K562 (cell line): ENCODE measurements around the gene B3GALT4. TPM values are rescaled to one million over a fixed set of nuclear protein-coding genes. Genes with fewer than 3 reads are reported as not detected.

Experiments
- CEBPG ChIP-seq, 3 experiments: fragments of 200-800 bp in 1 of 3; sonication (Bioruptor generic) in 1 of 3; sonication (generic) in 1 of 3; formaldehyde crosslinking in 1 of 3; IDR thresholded peaks in 2 of 3; conservative IDR thresholded peaks in 1 of 3; 2 replicates each; pipeline versions ENCODE4 v1.6.1 to v1.8.0; 2016 to 2022; ENCODE audit warnings: missing compliant biosample characterization in 2 of 3, missing genetic modification characterization in 2 of 3, mild to moderate bottlenecking in 1 of 3, missing genetic modification reagents in 1 of 3
- ERF ChIP-seq: fragments of 450-650 bp; formaldehyde crosslinking; IDR thresholded peaks from 2 replicates; pipeline ENCODE4 v1.4.0; 2020; ENCODE audit warnings: mild to moderate bottlenecking, mixed read lengths
- ESRRA ChIP-seq: fragments of 450-650 bp; IDR thresholded peaks from 2 replicates; pipeline ENCODE4 v1.6.1; 2014; ENCODE audit warnings: low read depth, mild to moderate bottlenecking, moderate library complexity, borderline replicate concordance
- FOXK2 ChIP-seq, 2 experiments: fragments of 450-650 bp; IDR thresholded peaks in 1 of 2; conservative IDR thresholded peaks in 1 of 2; 2 replicates each; pipeline ENCODE4 v1.6.1; 2016; ENCODE audit warnings: low read depth in 2 of 2, mild to moderate bottlenecking in 1 of 2
- JUNB ChIP-seq: fragments of 450-650 bp; formaldehyde crosslinking; conservative IDR thresholded peaks from 2 replicates; pipeline ENCODE4 v1.4.0; 2020; ENCODE audit warnings: mild to moderate bottlenecking
- MEF2A ChIP-seq: IDR thresholded peaks from 2 replicates; pipeline ENCODE4 v1.6.1; 2011; ENCODE audit warnings: low read depth, mild to moderate bottlenecking, low read length, moderate library complexity; ENCODE audit not compliant: control insufficient read depth
- NCOA4 ChIP-seq: fragments of 450-650 bp; IDR thresholded peaks from 2 replicates; pipeline ENCODE4 v1.6.1; 2018; ENCODE audit warnings: mild to moderate bottlenecking; ENCODE audit not compliant: partially characterized antibody
- NELFE ChIP-seq: IDR thresholded peaks from 2 replicates; pipeline ENCODE4 v1.6.1; 2011; ENCODE audit warnings: mild to moderate bottlenecking; ENCODE audit not compliant: insufficient read depth, insufficient read length
- NFIC ChIP-seq: fragments of 450-650 bp; IDR thresholded peaks from 2 replicates; pipeline ENCODE4 v1.6.1; 2017; ENCODE audit warnings: mild to moderate bottlenecking, inconsistent platforms
- RFX5 ChIP-seq: IDR thresholded peaks from 2 replicates; pipeline ENCODE4 v1.6.1; 2011; ENCODE audit warnings: low read depth, mild to moderate bottlenecking, improper control_type of control experiment, low read length
- TBL1XR1 ChIP-seq, 2 experiments: IDR thresholded peaks; 2 replicates each; pipeline ENCODE4 v1.6.1; 2012; ENCODE audit warnings: improper control_type of control experiment in 2 of 2, low read length in 2 of 2, mild to moderate bottlenecking in 1 of 2
- ZNF707 ChIP-seq: fragments of 250-450 bp; sonication (Bioruptor Pico); conservative IDR thresholded peaks from 2 replicates; pipeline ENCODE4 v1.8.0; 2022; ENCODE audit warnings: inconsistent platforms, mild to moderate bottlenecking, moderate library complexity
- ZNF76 ChIP-seq: fragments of 250-450 bp; sonication (Bioruptor Pico); IDR thresholded peaks from 2 replicates; pipeline ENCODE4 v1.4.0; 2020; ENCODE audit warnings: mild to moderate bottlenecking, moderate library complexity, borderline replicate concordance
- ZNF780A ChIP-seq: fragments of 250-450 bp; sonication (Bioruptor Pico); IDR thresholded peaks from 2 replicates; pipeline ENCODE4 v1.5.0; 2021; ENCODE audit warnings: mild to moderate bottlenecking
- polyA plus RNA-seq, 8 experiments: library from polyadenylated mRNA; depleted of rRNA in 4 of 8; stranded (reverse) in 5 of 8; unstranded in 3 of 8; fragments of >200 nt; fragmentation: Nextera tagmentation in 2 of 8; fragmentation: Illumina TruSeq in 1 of 8; extraction: Ambion mirVana in 2 of 8; extraction: Trizol in 1 of 8; gene quantifications; 2 replicates each; pipeline versions ENCODE4 v1.2.1 to v1.2.3, GENCODE V29; 2011 to 2014; ENCODE audit warnings: inconsistent platforms in 1 of 8, missing spikeins in 1 of 8
- total RNA-seq, 7 experiments: library from RNA; depleted of rRNA in 6 of 7; stranded (reverse); fragments of >200 nt in 6 of 7; fragmentation: Illumina TruSeq in 2 of 7; extraction: Trizol in 2 of 7; gene quantifications; 2 replicates each; pipeline versions ENCODE4 v1.2.1 to v1.2.3, GENCODE V29; 2011 to 2021; ENCODE audit warnings: low replicate concordance in 1 of 7
- TF ChIP-seq, protein P1 (sequence below): fragments of 250-450 bp; sonication (Bioruptor Pico); IDR thresholded peaks from 2 replicates; pipeline ENCODE4 v1.4.0; 2020; ENCODE audit warnings: borderline replicate concordance
- TF ChIP-seq, protein P2 (sequence below): sonication (generic); formaldehyde crosslinking; IDR thresholded peaks from 2 replicates; pipeline ENCODE4 v1.8.0; 2022; ENCODE audit warnings: mild to moderate bottlenecking, missing genetic modification reagents
- TF ChIP-seq, protein P3 (sequence below): sonication (generic); formaldehyde crosslinking; IDR thresholded peaks from 2 replicates; pipeline ENCODE4 v1.8.0; 2022; ENCODE audit warnings: missing genetic modification reagents, mild to moderate bottlenecking, moderate library complexity, borderline replicate concordance
- TF ChIP-seq, protein P4 (sequence below): fragments of 450-650 bp; IDR thresholded peaks from 2 replicates; pipeline ENCODE4 v1.6.1; 2014; ENCODE audit warnings: low read depth, mild to moderate bottlenecking, moderate library complexity, borderline replicate concordance

Gene B3GALT4
- total and polyA plus RNA-seq, 9 of the 15 experiments (the other 6 are each of a cell fraction or from before 2014, with no cell fraction given), result 0.11 to 1.3 (median 0.53) TPM; not detected in 1

DNA sequence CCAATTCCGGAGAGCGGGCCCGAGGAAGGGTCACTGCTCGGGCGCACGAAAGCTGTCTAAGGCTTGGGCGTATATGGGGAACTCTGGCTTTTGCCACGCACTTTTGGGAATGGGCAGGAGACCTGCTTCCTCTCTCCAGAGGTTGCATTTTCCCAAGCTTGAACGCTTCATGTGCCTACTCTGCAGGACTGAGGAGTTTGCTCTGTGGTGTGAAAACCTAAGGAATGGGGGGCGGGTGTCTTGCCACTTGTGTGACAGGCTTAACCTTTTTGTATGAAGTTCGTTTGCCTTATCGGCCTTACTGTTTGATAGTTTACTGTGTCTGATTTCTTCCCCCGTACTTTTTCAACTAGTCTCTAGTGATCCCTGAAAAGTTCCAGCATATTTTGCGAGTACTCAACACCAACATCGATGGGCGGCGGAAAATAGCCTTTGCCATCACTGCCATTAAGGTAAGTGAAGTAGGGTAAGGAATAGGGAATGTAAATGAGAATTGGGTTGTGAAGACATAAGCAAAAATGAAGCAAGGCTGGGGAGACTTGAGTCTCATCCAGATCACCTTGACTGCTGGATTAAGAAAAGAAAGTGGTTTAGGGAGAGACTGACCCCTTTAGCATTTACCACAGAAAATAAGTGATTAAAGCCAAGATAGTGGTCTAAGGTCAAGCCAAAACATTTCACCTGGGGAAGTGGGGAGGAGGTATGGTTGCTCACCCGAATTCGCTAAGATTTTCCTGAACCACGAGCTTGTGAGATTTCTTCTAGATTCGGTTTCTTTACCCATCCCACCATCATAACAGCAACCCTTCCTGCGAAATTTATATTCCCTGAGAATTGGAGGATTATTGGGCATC lies 4.4 kb upstream of the B3GALT4 start (continued):
- TF ChIP-seq MEF2A (0 out of 2 replicates have a peak, but pooled peaks have one; percentile 14), CEBPG (CRISPR knock-in tag; IDR thresholded peaks at IDR 0.05) (no peak), CEBPG (tag; conservative IDR thresholded peaks at IDR 0.05 in 1 of 2, IDR thresholded peaks at IDR 0.05 in 1 of 2) (no peak), ZNF76 (CRISPR knock-in tag) (no peak), FOXK2 (conservative IDR thresholded peaks at IDR 0.05 in 1 of 2, IDR thresholded peaks at IDR 0.05 in 1 of 2; ENCODE audit: low read depth in 2 of 2) (no peak), JUNB (no peak), NELFE (no peak), ESRRA (no peak), RFX5 (no peak), NCOA4 (no peak), ZNF780A (CRISPR knock-in tag) (no peak), ERF (no peak), NFIC (no peak), TBL1XR1 (IDR thresholded peaks at IDR 0.05; ENCODE audit: low read length in 2 of 2) (no peak), ZNF707 (no peak)
- TF ChIP-seq, protein P1, sequence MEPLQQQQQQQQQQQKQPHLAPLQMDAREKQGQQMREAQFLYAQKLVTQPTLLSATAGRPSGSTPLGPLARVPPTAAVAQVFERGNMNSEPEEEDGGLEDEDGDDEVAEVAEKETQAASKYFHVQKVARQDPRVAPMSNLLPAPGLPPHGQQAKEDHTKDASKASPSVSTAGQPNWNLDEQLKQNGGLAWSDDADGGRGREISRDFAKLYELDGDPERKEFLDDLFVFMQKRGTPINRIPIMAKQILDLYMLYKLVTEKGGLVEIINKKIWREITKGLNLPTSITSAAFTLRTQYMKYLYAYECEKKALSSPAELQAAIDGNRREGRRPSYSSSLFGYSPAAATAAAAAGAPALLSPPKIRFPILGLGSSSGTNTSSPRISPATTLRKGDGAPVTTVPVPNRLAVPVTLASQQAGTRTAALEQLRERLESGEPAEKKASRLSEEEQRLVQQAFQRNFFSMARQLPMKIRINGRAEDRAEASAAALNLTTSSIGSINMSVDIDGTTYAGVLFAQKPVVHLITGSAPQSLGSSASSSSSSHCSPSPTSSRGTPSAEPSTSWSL, result no peak
- TF ChIP-seq, protein P2, sequence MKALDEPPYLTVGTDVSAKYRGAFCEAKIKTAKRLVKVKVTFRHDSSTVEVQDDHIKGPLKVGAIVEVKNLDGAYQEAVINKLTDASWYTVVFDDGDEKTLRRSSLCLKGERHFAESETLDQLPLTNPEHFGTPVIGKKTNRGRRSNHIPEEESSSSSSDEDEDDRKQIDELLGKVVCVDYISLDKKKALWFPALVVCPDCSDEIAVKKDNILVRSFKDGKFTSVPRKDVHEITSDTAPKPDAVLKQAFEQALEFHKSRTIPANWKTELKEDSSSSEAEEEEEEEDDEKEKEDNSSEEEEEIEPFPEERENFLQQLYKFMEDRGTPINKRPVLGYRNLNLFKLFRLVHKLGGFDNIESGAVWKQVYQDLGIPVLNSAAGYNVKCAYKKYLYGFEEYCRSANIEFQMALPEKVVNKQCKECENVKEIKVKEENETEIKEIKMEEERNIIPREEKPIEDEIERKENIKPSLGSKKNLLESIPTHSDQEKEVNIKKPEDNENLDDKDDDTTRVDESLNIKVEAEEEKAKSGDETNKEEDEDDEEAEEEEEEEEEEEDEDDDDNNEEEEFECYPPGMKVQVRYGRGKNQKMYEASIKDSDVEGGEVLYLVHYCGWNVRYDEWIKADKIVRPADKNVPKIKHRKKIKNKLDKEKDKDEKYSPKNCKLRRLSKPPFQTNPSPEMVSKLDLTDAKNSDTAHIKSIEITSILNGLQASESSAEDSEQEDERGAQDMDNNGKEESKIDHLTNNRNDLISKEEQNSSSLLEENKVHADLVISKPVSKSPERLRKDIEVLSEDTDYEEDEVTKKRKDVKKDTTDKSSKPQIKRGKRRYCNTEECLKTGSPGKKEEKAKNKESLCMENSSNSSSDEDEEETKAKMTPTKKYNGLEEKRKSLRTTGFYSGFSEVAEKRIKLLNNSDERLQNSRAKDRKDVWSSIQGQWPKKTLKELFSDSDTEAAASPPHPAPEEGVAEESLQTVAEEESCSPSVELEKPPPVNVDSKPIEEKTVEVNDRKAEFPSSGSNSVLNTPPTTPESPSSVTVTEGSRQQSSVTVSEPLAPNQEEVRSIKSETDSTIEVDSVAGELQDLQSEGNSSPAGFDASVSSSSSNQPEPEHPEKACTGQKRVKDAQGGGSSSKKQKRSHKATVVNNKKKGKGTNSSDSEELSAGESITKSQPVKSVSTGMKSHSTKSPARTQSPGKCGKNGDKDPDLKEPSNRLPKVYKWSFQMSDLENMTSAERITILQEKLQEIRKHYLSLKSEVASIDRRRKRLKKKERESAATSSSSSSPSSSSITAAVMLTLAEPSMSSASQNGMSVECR (CRISPR knock-in tag), result peak; percentile 19; the same call in 1 of the 2 replicates
- TF ChIP-seq, protein P3, sequence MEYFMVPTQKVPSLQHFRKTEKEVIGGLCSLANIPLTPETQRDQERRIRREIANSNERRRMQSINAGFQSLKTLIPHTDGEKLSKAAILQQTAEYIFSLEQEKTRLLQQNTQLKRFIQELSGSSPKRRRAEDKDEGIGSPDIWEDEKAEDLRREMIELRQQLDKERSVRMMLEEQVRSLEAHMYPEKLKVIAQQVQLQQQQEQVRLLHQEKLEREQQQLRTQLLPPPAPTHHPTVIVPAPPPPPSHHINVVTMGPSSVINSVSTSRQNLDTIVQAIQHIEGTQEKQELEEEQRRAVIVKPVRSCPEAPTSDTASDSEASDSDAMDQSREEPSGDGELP, result no peak
- TF ChIP-seq, protein P4, sequence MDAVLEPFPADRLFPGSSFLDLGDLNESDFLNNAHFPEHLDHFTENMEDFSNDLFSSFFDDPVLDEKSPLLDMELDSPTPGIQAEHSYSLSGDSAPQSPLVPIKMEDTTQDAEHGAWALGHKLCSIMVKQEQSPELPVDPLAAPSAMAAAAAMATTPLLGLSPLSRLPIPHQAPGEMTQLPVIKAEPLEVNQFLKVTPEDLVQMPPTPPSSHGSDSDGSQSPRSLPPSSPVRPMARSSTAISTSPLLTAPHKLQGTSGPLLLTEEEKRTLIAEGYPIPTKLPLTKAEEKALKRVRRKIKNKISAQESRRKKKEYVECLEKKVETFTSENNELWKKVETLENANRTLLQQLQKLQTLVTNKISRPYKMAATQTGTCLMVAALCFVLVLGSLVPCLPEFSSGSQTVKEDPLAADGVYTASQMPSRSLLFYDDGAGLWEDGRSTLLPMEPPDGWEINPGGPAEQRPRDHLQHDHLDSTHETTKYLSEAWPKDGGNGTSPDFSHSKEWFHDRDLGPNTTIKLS, result no peak
